Measurements from ENCODE around the gene CCDC144A.
"Not testable (repeated sequence)": the region's sequence is repeated elsewhere in the genome, so short reads cannot be mapped to it uniquely, and the experiment has no call there.

The CCDC144A gene

GRCh38 chr17:16758177-16758576, 68.1 kb downstream of the CCDC144A start:
- not testable (repeated sequence) for FAIRE-seq

- peak; percentile 82 for FAIRE-seq
Observed at GRCh38 chr17:16768290-16769175, 78.5 kb downstream of the CCDC144A start.

- FAIRE-seq = not testable (repeated sequence)
Observed at GRCh38 chr17:16772394-16773145, 82.5 kb downstream of the CCDC144A start.

GRCh38 chr17:16773146-16773522, 83.1 kb downstream of the CCDC144A start:
- FAIRE-seq = not testable (repeated sequence)

GRCh38 chr17:16787851-16788250, 97.8 kb downstream of the CCDC144A start:
- not testable (repeated sequence) for FAIRE-seq

GRCh38 chr17:16788889-16789536, 99.0 kb downstream of the CCDC144A start:
- FAIRE-seq = not testable (repeated sequence)

- FAIRE-seq = not testable (repeated sequence)
Observed at GRCh38 chr17:16789622-16790021, 99.6 kb downstream of the CCDC144A start.

- FAIRE-seq = not testable (repeated sequence)
Observed at GRCh38 chr17:16790313-16790871, 100.4 kb downstream of the CCDC144A start.

- not testable (repeated sequence) for FAIRE-seq
Observed at GRCh38 chr17:16794215-16794614, 104.2 kb downstream of the CCDC144A start.

GRCh38 chr17:16795894-16796293, 105.9 kb downstream of the CCDC144A start:
- FAIRE-seq = not testable (repeated sequence)

- FAIRE-seq = not testable (repeated sequence)
Observed at GRCh38 chr17:16804851-16805250, 114.8 kb downstream of the CCDC144A start.

GRCh38 chr17:16806599-16806998, 116.6 kb downstream of the CCDC144A start:
- not testable (repeated sequence) for FAIRE-seq

GRCh38 chr17:16807620-16808019, 117.6 kb downstream of the CCDC144A start:
- FAIRE-seq = not testable (repeated sequence)

- FAIRE-seq = not testable (repeated sequence)
Observed at GRCh38 chr17:16810236-16810635, 120.2 kb downstream of the CCDC144A start.

GRCh38 chr17:16812126-16812525, 122.1 kb downstream of the CCDC144A start:
- not testable (repeated sequence) for FAIRE-seq

GRCh38 chr17:16814439-16814838, 124.4 kb downstream of the CCDC144A start:
- FAIRE-seq = no peak

- no peak for FAIRE-seq
Observed at GRCh38 chr17:16817201-16817600, 127.2 kb downstream of the CCDC144A start.

GRCh38 chr17:16817940-16818339, 127.9 kb downstream of the CCDC144A start:
- FAIRE-seq = not testable (repeated sequence)

- no peak for FAIRE-seq
Observed at GRCh38 chr17:16818340-16818739, 128.3 kb downstream of the CCDC144A start.

- FAIRE-seq = no peak
Observed at GRCh38 chr17:16818821-16819683, 129.0 kb downstream of the CCDC144A start.

GRCh38 chr17:16820161-16820877, 130.3 kb downstream of the CCDC144A start:
- no peak for FAIRE-seq

All from colon (tissue), 2 donors.